Activated naive CD8-positive, alpha-beta T cell treated with anti-CD3 and anti-CD28 coated beads, Interleukin-2, amount 50 U/mL, for 24 hours (primary cell): ENCODE measurements around the gene EIF4E2.

Source experiments
- ATAC-seq: fragments of 150-1000 bp; cut with Tn5 transposase; one replicate; pipeline ENCODE4 v1.10.0; 2021
- DNase-seq: peaks from one replicate; pipeline ENCODE4 v3.0.0; 2021
- H3K27ac Mint-ChIP-seq: one replicate; pipeline ENCODE4 v1.8.0; 2021; ENCODE audit warnings: mild to moderate bottlenecking, mixed read lengths
- H3K27me3 Mint-ChIP-seq: one replicate; pipeline ENCODE4 v1.8.0; 2021; ENCODE audit warnings: mixed read lengths
- H3K36me3 Mint-ChIP-seq: one replicate; pipeline ENCODE4 v1.8.0; 2021; ENCODE audit warnings: low read depth, mixed read lengths
- H3K4me1 Mint-ChIP-seq: one replicate; pipeline ENCODE4 v1.8.0; 2021; ENCODE audit warnings: mixed read lengths
- H3K4me3 Mint-ChIP-seq: one replicate; pipeline ENCODE4 v1.8.0; 2021; ENCODE audit warnings: mild to moderate bottlenecking, moderate library complexity, mixed read lengths
- H3K9me3 Mint-ChIP-seq: one replicate; pipeline ENCODE4 v1.8.0; 2021; ENCODE audit warnings: mixed read lengths

The EIF4E2 gene

DNA sequence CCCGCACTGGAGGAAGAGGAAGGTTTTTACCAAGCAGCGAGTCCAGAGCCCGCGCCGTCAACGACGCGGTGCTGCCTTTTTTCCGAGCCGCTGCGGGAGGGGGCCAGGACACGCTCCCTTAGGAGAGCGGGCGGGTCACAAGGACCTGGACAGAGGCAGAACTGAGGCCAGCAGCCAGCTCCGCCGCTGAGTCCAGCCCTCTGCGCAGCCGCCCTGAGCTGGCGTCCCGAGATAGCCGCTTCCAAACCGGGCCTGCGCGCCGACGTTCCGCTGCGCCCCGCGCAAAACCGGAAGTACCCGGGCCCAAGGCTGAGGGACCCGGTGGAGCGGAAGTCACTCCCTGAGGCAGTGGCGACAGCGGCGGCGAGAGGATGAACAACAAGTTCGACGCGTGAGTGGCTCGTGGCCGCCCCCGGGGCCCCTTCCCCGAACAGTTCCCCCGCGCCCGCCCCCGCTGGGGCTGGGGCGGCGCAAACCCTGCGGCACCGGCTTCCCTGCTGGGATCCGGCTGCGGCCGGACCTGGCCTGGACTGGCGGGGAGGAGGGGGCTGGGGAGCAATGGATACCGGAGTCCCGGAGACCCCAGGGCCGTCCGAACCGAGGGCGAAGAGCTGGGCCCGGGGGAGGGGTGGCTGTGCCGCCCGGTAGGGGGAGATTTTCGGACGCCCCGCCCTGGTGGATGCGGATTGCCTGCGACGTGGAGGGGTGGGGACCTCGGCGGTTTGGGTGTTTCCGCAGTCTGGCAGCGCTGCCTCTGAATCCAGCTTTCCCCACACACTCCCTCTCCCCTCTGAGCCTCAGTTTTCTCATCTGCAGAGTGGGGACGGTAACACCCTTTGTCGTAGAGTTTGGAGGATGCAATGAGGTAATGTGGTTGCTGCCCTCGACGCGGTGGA, at the start of gene EIF4E2, which contains the start of gene TIGD1:
TSS of gene EIF4E2 (plus strand) at position 336 of the 896 bp plus-strand sequence. CDS start at position 372, 36 bp downstream.
TSS of gene TIGD1 (minus strand) at position 204 of the 896 bp plus-strand sequence. CDS start 675 bp downstream, outside the sequence.
- ATAC-seq (peak; percentile 97), DNase-seq (peak; percentile 93)
- peak within 1 kb of the TSS; percentile 98 for H3K4me3 Mint-ChIP-seq
- peaks cover 67% of the 10 kb centered on the region for H3K4me1 Mint-ChIP-seq
- peaks cover 39% of the 10 kb centered on the region for H3K36me3 Mint-ChIP-seq
- H3K27ac Mint-ChIP-seq = peak within 1 kb of the TSS; percentile 98
- H3K9me3 Mint-ChIP-seq = peaks cover 4% of the 10 kb centered on the region
- no peaks in the 10 kb centered on the region for H3K27me3 Mint-ChIP-seq

DNA sequence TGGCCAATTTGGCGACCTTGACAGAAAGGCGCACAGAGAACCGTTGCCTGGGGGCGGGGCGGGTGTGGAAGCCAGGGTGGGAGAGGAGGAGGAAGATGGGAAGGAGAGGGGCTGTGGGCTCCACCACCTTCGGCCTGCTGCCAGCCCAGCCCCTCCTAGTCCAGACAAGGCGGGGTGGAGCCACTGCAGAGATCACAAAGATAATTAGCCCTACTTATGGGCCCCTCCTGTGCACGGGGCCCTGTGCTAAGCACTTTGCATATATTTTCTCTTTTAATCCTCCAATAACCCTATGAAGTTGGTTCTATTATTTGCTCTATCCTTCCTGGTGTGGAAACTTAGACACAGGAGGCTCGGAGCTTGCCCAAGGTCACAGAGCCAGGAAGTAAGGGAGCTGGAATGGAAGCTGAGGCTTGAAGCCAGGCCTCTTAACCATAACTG, 49.1 kb upstream of the EIF4E2 start:
- no peak overlapping the region for H3K4me3 Mint-ChIP-seq
- no peaks in the 10 kb centered on the region for H3K36me3 Mint-ChIP-seq
- no peak for ATAC-seq
- peaks cover 14% of the 10 kb centered on the region for H3K4me1 Mint-ChIP-seq
- no peak overlapping the region for H3K27ac Mint-ChIP-seq
- no peaks in the 10 kb centered on the region for H3K9me3 Mint-ChIP-seq
- peaks cover 35% of the 10 kb centered on the region for H3K27me3 Mint-ChIP-seq
- DNase-seq = no peak

- Mint-ChIP-seq H3K9me3 (no peaks in the 10 kb centered on the region), H3K4me1 (peaks cover 14% of the 10 kb centered on the region), H3K27ac (no peak overlapping the region), H3K4me3 (no peak overlapping the region), H3K36me3 (no peaks in the 10 kb centered on the region), H3K27me3 (peaks cover 35% of the 10 kb centered on the region)
- DNase-seq (no peak), ATAC-seq (no peak)
Observed at GRCh38 chr2:232501794-232502390, 48.6 kb upstream of the EIF4E2 start.

GRCh38 chr2:232502511-232502910, 48.0 kb upstream of the EIF4E2 start:
- H3K36me3 Mint-ChIP-seq = no peaks in the 10 kb centered on the region
- no peak overlapping the region for H3K27ac Mint-ChIP-seq
- no peaks in the 10 kb centered on the region for H3K9me3 Mint-ChIP-seq
- DNase-seq (no peak), ATAC-seq (no peak)
- peaks cover 14% of the 10 kb centered on the region for H3K4me1 Mint-ChIP-seq
- peak overlapping the region; percentile 65 for H3K4me3 Mint-ChIP-seq
- H3K27me3 Mint-ChIP-seq = peaks cover 37% of the 10 kb centered on the region

DNA sequence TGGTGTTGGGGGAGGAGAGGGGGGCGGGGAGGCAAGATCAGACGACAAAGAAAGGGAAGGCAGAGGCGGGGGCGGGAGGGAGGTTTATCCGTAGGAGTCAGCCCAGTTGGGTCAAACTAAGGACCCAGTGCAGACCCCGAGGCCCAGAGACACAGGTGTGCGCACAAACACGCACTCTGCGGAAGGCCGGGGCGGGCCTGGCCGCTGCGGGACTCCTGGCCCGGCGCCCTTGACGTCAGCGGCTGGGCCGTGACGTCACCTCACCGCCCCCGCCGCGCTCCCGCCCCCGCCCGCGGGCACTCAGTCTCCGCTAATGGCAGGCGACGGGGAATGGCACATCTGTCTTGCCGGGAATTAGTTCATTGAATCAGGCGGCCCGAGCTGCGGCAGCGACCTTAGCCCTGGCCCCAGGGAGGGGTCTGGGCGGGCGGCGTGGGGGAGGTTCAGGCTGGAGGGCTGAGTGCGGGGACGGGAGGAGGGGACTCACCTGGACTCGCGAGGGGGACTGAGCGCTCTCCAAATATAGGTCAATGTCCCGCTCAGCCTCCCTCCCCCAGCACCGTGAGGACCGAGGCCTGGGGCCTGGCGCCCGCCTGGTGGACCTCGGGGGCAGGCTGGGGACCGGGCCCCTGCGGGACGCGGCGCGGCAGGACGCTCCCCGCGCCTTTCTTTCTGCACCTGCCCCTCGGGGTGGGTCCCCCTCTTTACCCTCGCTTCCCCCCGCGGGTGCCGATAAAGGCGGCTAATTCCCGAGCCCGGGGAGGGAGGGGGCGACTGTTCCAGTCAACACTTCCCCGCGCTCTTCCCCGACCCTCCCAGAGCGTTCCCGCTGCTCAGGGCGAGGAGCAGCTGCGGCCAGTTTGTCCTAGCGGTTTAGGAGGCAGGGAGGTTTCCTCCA, 47.3 kb upstream of the EIF4E2 start:
- peak; percentile 48 for DNase-seq
- ATAC-seq = peak; percentile 20

GRCh38 chr2:232503809-232504323, 46.6 kb upstream of the EIF4E2 start:
- no peak overlapping the region for H3K27ac Mint-ChIP-seq
- no peaks in the 10 kb centered on the region for H3K9me3 Mint-ChIP-seq
- H3K4me3 Mint-ChIP-seq = peak overlapping the region; percentile 2
- H3K4me1 Mint-ChIP-seq = peaks cover 14% of the 10 kb centered on the region
- no peak for DNase-seq
- H3K27me3 Mint-ChIP-seq = peaks cover 33% of the 10 kb centered on the region
- ATAC-seq = no peak
- no peaks in the 10 kb centered on the region for H3K36me3 Mint-ChIP-seq

More for the DNA sequence above, 47.3 kb upstream of the EIF4E2 start:
- peak overlapping the region; percentile 65 for H3K4me3 Mint-ChIP-seq
- no peak overlapping the region for H3K27ac Mint-ChIP-seq
- no peaks in the 10 kb centered on the region for H3K36me3 Mint-ChIP-seq
- peaks cover 37% of the 10 kb centered on the region for H3K27me3 Mint-ChIP-seq
- H3K4me1 Mint-ChIP-seq = peaks cover 14% of the 10 kb centered on the region
- H3K9me3 Mint-ChIP-seq = no peaks in the 10 kb centered on the region

GRCh38 chr2:232504438-232504837, 46.1 kb upstream of the EIF4E2 start:
- no peaks in the 10 kb centered on the region for H3K36me3 Mint-ChIP-seq
- peaks cover 33% of the 10 kb centered on the region for H3K27me3 Mint-ChIP-seq
- peak; percentile 33 for ATAC-seq
- no peak for DNase-seq
- no peak overlapping the region for H3K27ac Mint-ChIP-seq
- H3K9me3 Mint-ChIP-seq = no peaks in the 10 kb centered on the region
- peaks cover 14% of the 10 kb centered on the region for H3K4me1 Mint-ChIP-seq
- peak overlapping the region; percentile 34 for H3K4me3 Mint-ChIP-seq

- Mint-ChIP-seq H3K4me3 (no peak overlapping the region), H3K36me3 (no peaks in the 10 kb centered on the region), H3K9me3 (no peaks in the 10 kb centered on the region), H3K4me1 (peaks cover 14% of the 10 kb centered on the region), H3K27me3 (peaks cover 36% of the 10 kb centered on the region), H3K27ac (no peak overlapping the region)
- DNase-seq = no peak
- ATAC-seq = no peak
Observed at GRCh38 chr2:232505856-232506255, 44.6 kb upstream of the EIF4E2 start.

DNA sequence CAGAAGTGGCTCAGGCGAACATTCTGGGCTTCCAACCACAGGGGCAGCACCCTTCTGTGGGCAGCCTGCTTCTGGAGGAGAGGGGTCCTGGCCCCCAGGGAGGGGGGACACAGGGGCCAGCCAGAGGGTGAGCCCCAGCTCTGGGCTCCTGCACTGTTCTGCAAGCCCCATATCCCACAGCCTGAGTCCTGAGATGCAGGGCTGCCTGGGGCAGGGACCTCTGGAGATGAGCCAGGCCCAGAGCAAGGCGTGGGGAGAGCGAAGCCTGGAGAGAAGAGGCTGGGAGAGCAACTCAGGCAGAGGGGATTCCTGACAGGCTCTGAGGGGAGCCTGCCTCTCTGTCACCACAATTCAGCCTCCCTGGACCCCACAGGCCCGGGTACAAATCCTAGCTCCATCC, 43.8 kb upstream of the EIF4E2 start:
- no peak for ATAC-seq
- no peak overlapping the region for H3K27ac Mint-ChIP-seq
- no peak overlapping the region for H3K4me3 Mint-ChIP-seq

DNA sequence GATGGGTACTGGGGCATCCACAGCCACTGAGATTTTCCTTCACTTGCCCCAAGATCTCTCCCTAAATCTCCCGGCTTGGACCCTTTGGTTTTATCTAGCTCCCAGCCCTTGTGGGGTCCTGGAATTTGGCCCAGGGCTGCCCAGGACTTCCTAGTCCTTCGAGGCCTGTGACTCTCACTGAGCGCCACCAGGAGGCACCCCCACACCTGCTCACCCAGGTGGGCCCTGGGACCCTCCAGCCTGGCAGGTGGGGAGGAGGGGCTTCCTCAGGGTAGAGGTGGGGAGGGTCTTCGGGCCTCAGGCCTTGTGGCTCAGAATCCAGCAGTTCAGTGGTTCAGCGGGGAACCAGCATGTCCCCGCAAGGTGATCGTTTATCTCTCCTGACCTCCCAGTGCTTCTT, 42.2 kb upstream of the EIF4E2 start:
- Mint-ChIP-seq H3K27me3 (peaks cover 34% of the 10 kb centered on the region), H3K4me3 (no peak overlapping the region), H3K36me3 (no peaks in the 10 kb centered on the region), H3K9me3 (no peaks in the 10 kb centered on the region), H3K27ac (no peak overlapping the region), H3K4me1 (peaks cover 9% of the 10 kb centered on the region)
- ATAC-seq (no peak), DNase-seq (no peak)

More for the DNA sequence above, 43.8 kb upstream of the EIF4E2 start:
- peaks cover 14% of the 10 kb centered on the region for H3K4me1 Mint-ChIP-seq
- H3K27me3 Mint-ChIP-seq = peaks cover 36% of the 10 kb centered on the region
- H3K36me3 Mint-ChIP-seq = no peaks in the 10 kb centered on the region
- H3K9me3 Mint-ChIP-seq = no peaks in the 10 kb centered on the region
- no peak for DNase-seq

DNA sequence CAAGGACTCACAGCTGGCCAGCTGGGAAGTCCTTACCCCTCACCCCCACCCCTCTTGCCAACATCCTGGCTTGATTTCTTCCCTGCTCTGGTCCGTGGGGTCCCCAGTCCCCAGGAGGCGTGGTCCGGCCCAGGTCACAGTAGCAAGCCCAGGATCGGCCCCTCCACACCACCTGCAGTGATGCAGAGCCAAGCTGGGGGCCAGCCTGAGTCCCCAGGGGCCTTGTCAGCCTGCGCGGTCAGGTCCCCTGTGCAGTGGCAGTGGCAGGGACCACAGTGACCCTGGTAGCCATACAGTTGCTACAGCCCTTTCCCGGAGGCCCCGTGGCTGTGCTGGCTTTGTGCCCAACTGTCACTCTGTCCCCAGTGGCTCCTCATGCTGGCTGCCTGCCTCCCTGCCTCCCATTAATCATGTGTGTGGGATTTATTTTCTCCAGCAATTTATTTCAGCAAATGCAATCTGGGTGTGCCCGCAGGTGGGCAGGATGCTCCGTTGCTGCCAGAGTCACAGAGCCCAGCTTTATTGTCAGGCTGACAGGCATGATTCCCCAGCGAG, 39.1 kb upstream of the EIF4E2 start:
- Mint-ChIP-seq H3K4me1 (no peaks in the 10 kb centered on the region), H3K36me3 (no peaks in the 10 kb centered on the region), H3K27me3 (peaks cover 14% of the 10 kb centered on the region), H3K27ac (no peak overlapping the region), H3K9me3 (no peaks in the 10 kb centered on the region), H3K4me3 (no peak overlapping the region)
- no peak for ATAC-seq
- DNase-seq = no peak

GRCh38 chr2:232512602-232513001, 37.9 kb upstream of the EIF4E2 start:
- Mint-ChIP-seq H3K4me3 (no peak overlapping the region), H3K27ac (no peak overlapping the region), H3K4me1 (no peaks in the 10 kb centered on the region), H3K36me3 (no peaks in the 10 kb centered on the region), H3K9me3 (no peaks in the 10 kb centered on the region), H3K27me3 (peaks cover 10% of the 10 kb centered on the region)
- no peak for DNase-seq
- no peak for ATAC-seq

DNA sequence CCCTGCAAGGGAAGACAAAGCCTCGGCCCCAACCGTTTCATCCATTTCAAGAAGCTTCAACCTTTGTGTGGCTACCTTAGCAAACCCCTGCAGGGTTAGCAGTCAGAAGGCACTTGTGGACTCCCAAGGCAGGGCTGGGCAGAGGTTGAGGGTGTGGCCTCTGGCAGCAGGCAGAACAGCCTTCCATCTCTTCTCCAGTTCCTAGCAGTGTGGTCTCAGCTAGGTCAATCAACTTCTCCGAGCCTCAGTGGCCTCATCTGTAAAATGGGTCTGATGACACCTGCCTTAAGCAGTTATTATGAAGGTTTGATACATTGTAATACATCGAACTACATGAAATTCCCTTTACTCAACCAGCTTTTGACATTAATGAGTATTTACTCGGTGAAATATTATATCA, 37.1 kb upstream of the EIF4E2 start:
- ATAC-seq = no peak
- Mint-ChIP-seq H3K36me3 (no peaks in the 10 kb centered on the region), H3K4me1 (no peaks in the 10 kb centered on the region)

DNA sequence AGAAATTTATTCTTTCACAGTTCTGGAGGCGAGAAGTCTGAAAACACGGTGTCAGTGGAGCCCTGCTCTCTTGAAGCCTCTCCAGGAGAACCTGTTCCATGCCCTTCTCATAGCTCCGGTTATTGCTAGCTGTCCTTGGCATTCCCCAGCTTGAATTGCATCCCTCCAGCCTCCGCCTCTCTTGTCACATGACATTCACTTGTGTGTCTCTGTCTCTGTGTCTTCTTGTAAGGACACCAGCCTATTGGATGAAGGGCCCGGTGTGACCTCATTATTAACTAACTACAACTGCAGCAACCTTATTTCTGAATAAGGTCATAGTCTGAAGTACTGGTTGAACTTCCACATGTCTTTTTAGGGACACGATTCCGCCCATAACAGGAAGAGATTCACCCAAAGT, 34.9 kb upstream of the EIF4E2 start:
- H3K9me3 Mint-ChIP-seq = no peaks in the 10 kb centered on the region
- no peak overlapping the region for H3K4me3 Mint-ChIP-seq
- DNase-seq (no peak), ATAC-seq (no peak)
- H3K36me3 Mint-ChIP-seq = no peaks in the 10 kb centered on the region
- H3K27ac Mint-ChIP-seq = no peak overlapping the region
- H3K27me3 Mint-ChIP-seq = peaks cover 20% of the 10 kb centered on the region
- H3K4me1 Mint-ChIP-seq = no peaks in the 10 kb centered on the region

More for the DNA sequence above, 37.1 kb upstream of the EIF4E2 start:
- no peak overlapping the region for H3K4me3 Mint-ChIP-seq
- no peak overlapping the region for H3K27ac Mint-ChIP-seq
- H3K9me3 Mint-ChIP-seq = no peaks in the 10 kb centered on the region
- DNase-seq = no peak
- H3K27me3 Mint-ChIP-seq = peaks cover 10% of the 10 kb centered on the region
